Measurements from ENCODE around the gene TM9SF1. TPM values are rescaled to one million over a fixed set of nuclear protein-coding genes. Genes with fewer than 3 reads are reported as not detected.

Gene TM9SF1
- total and polyA plus RNA-seq, 2 of the 13 experiments (the other 11 are each of a cell fraction or from before 2014, with no cell fraction given) = 83.2 to 110 TPM

DNA sequence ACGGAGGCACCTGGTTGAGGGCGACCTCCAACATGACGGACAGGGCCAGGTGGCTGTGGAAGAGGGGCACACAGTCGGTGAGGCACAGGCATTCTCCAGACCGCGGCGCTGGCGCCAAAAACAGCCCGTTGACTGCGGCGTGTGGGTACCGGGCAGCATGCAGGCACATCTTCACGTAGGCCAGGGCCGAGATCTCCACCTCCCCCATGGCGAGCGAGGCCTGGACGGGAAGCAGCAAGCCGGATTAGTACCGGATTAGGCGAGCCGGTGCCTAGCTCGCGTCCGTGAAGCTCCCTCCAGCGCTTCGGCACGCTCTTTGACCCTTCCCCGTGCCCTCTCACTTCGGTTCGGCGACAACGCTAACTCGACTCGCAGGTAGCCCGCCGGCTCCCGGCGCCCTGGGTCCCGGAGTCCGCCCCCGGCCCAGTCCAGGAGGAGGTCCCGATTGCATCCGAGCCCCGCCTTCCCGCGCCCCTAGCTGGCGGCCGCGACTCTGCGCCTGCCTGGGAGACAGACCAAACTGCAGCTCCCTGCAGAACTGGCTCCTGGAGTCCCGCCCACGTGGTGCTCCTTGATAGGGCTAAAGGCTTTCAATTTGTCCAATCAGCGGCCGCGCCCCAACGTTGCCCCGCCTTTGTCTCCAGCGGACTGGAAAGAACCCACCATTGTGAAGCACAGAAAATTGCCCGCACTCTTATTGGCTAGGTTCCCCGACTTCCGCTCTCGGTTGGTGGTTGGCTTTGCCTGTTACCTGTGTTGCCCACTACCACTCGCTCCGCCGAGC lies 54.0 kb downstream of the TM9SF1 start, which contains the start of gene EMC9 (continued):
- TF ChIP-seq MTA3 (CRISPR knock-in tag; IDR thresholded peaks at IDR 0.05) = no peak
- TF ChIP-seq FOSL1 (CRISPR knock-in tag; IDR thresholded peaks at IDR 0.05; ENCODE audit: borderline replicate concordance) = no peak
- TF ChIP-seq IRX3 (CRISPR knock-in tag; IDR thresholded peaks at IDR 0.05; ENCODE audit: borderline replicate concordance, low read depth) = peak; percentile 93; the same call in 1 of the 2 replicates
- TF ChIP-seq ZFX (CRISPR knock-in tag; IDR thresholded peaks at IDR 0.05; ENCODE audit: low read depth) = peak; percentile 100
- no peak for TF ChIP-seq MAFG (CRISPR knock-in tag; IDR thresholded peaks at IDR 0.05)
- no peak for TF ChIP-seq ZNF589 (CRISPR knock-in tag; conservative IDR thresholded peaks at IDR 0.05)
- peak; percentile 7 for TF ChIP-seq ADNP (CRISPR knock-in tag; IDR thresholded peaks at IDR 0.05)
- no peak; the same call in 1 of the 2 replicates for TF ChIP-seq MATR3 (CRISPR knock-in tag; IDR thresholded peaks at IDR 0.05)
- no peak for TF ChIP-seq NR1H2 (CRISPR knock-in tag; IDR thresholded peaks at IDR 0.05; ENCODE audit: borderline replicate concordance, low read depth)
- peak; percentile 95; the same call in 1 of the 2 replicates for TF ChIP-seq ZNF547 (CRISPR knock-in tag; IDR thresholded peaks at IDR 0.05)
- no peak for TF ChIP-seq ZNF737 (CRISPR knock-in tag; IDR thresholded peaks at IDR 0.05; ENCODE audit: borderline replicate concordance)
- TF ChIP-seq GFI1 (CRISPR knock-in tag; IDR thresholded peaks at IDR 0.05; ENCODE audit: borderline replicate concordance) = no peak
- no peak for TF ChIP-seq SP1 (IDR thresholded peaks at IDR 0.05)
- TF ChIP-seq SP1 (CRISPR knock-in tag; IDR thresholded peaks at IDR 0.05) = peak; percentile 92
- TF ChIP-seq, protein P1, sequence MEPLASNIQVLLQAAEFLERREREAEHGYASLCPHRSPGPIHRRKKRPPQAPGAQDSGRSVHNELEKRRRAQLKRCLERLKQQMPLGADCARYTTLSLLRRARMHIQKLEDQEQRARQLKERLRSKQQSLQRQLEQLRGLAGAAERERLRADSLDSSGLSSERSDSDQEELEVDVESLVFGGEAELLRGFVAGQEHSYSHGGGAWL (CRISPR knock-in tag; IDR thresholded peaks at IDR 0.05) = peak; percentile 95
- TF ChIP-seq, protein P2, sequence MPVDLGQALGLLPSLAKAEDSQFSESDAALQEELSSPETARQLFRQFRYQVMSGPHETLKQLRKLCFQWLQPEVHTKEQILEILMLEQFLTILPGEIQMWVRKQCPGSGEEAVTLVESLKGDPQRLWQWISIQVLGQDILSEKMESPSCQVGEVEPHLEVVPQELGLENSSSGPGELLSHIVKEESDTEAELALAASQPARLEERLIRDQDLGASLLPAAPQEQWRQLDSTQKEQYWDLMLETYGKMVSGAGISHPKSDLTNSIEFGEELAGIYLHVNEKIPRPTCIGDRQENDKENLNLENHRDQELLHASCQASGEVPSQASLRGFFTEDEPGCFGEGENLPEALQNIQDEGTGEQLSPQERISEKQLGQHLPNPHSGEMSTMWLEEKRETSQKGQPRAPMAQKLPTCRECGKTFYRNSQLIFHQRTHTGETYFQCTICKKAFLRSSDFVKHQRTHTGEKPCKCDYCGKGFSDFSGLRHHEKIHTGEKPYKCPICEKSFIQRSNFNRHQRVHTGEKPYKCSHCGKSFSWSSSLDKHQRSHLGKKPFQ (CRISPR knock-in tag; IDR thresholded peaks at IDR 0.05; ENCODE audit: insufficient replicate concordance) = no peak
- TF ChIP-seq ZSCAN21 (CRISPR knock-in tag; IDR thresholded peaks at IDR 0.05; ENCODE audit: borderline replicate concordance) = peak; percentile 99
- TF ChIP-seq ZBTB7B (CRISPR knock-in tag; IDR thresholded peaks at IDR 0.05) = peak; percentile 71; the same call in 1 of the 2 replicates
- peak; percentile 86 for TF ChIP-seq HNRNPLL (IDR thresholded peaks at IDR 0.05; ENCODE audit: low read depth, low read length, poor library complexity, severe bottlenecking)
- TF ChIP-seq ZBTB8A (CRISPR knock-in tag; IDR thresholded peaks at IDR 0.05; ENCODE audit: borderline replicate concordance, low read depth) = no peak
- no peak for TF ChIP-seq ZNF382 (CRISPR knock-in tag; IDR thresholded peaks at IDR 0.05; ENCODE audit: borderline replicate concordance)
- TF ChIP-seq HOXA7 (CRISPR knock-in tag; IDR thresholded peaks at IDR 0.05) = no peak
- TF ChIP-seq, protein P3, sequence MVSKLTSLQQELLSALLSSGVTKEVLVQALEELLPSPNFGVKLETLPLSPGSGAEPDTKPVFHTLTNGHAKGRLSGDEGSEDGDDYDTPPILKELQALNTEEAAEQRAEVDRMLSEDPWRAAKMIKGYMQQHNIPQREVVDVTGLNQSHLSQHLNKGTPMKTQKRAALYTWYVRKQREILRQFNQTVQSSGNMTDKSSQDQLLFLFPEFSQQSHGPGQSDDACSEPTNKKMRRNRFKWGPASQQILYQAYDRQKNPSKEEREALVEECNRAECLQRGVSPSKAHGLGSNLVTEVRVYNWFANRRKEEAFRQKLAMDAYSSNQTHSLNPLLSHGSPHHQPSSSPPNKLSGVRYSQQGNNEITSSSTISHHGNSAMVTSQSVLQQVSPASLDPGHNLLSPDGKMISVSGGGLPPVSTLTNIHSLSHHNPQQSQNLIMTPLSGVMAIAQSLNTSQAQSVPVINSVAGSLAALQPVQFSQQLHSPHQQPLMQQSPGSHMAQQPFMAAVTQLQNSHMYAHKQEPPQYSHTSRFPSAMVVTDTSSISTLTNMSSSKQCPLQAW (CRISPR knock-in tag; IDR thresholded peaks at IDR 0.05) = no peak
- no peak for TF ChIP-seq ZNF672 (CRISPR knock-in tag; IDR thresholded peaks at IDR 0.05)
- no peak for TF ChIP-seq NFIB (CRISPR knock-in tag; IDR thresholded peaks at IDR 0.05; ENCODE audit: borderline replicate concordance)
- no peak for TF ChIP-seq KDM6A (CRISPR knock-in tag; IDR thresholded peaks at IDR 0.05; ENCODE audit: low read depth)
- peak; percentile 91; the same call in 1 of the 2 replicates for TF ChIP-seq CC2D1A (CRISPR knock-in tag; IDR thresholded peaks at IDR 0.05)
- TF ChIP-seq ZFP1 (CRISPR knock-in tag; IDR thresholded peaks at IDR 0.05) = no peak
- peak; percentile 11; the same call in 1 of the 2 replicates for TF ChIP-seq ZNF674 (CRISPR knock-in tag; IDR thresholded peaks at IDR 0.05; ENCODE audit: low read depth)
